ENCODE measurements around the gene ARSK. TPM values are rescaled to one million over a fixed set of nuclear protein-coding genes. Genes with fewer than 3 reads are reported as not detected.

The ARSK gene
- total and polyA plus RNA-seq, 10 of the 15 experiments (the other 5 are each of a cell fraction or from before 2014, with no cell fraction given) = 1.6 to 9.5 (median 5.8) TPM

DNA sequence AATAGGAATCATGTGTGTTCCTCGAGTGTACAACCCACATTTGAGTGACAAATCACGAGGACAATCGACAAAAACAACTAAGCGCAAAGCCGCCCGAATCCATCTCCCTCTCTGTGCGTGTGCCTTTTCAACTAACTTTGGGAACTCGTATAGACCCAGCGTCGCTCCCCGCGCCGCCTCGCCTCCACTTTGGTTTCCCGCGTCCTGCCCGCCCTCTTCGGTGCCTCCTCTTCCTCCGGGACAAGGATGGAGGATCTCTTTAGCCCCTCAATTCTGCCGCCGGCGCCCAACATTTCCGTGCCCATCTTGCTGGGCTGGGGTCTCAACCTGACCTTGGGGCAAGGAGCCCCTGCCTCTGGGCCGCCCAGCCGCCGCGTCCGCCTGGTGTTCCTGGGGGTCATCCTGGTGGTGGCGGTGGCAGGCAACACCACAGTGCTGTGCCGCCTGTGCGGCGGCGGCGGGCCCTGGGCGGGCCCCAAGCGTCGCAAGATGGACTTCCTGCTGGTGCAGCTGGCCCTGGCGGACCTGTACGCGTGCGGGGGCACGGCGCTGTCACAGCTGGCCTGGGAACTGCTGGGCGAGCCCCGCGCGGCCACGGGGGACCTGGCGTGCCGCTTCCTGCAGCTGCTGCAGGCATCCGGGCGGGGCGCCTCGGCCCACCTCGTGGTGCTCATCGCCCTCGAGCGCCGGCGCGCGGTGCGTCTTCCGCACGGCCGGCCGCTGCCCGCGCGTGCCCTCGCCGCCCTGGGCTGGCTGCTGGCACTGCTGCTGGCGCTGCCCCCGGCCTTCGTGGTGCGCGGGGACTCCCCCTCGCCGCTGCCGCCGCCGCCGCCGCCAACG is 65.3 kb downstream of the ARSK start, which contains the start of gene GPR150 (continued):
- TF ChIP-seq, protein P1, sequence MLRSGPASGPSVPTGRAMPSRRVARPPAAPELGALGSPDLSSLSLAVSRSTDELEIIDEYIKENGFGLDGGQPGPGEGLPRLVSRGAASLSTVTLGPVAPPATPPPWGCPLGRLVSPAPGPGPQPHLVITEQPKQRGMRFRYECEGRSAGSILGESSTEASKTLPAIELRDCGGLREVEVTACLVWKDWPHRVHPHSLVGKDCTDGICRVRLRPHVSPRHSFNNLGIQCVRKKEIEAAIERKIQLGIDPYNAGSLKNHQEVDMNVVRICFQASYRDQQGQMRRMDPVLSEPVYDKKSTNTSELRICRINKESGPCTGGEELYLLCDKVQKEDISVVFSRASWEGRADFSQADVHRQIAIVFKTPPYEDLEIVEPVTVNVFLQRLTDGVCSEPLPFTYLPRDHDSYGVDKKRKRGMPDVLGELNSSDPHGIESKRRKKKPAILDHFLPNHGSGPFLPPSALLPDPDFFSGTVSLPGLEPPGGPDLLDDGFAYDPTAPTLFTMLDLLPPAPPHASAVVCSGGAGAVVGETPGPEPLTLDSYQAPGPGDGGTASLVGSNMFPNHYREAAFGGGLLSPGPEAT (IDR thresholded peaks at IDR 0.05; ENCODE audit: low read depth) = no peak
- TF ChIP-seq ZNF274 (IDR thresholded peaks at IDR 0.05; ENCODE audit: insufficient read depth, insufficient read length) (no peak), EGR1 (IDR thresholded peaks at IDR 0.05; ENCODE audit: borderline replicate concordance in 1 of 2, low read depth in 2 of 2, low read length in 2 of 2) (peak in 1 of 2 experiments; percentile 49; a peak in 1 of 3 replicates), KAT2A (conservative IDR thresholded peaks at IDR 0.05; ENCODE audit: control insufficient read depth, low read depth, low read length) (no peak), TARDBP (IDR thresholded peaks at IDR 0.05; ENCODE audit: borderline replicate concordance) (no peak), SKIL (IDR thresholded peaks at IDR 0.05; ENCODE audit: low read depth, poor library complexity, severe bottlenecking) (no peak), POLR2AphosphoS2 (IDR thresholded peaks at IDR 0.05; ENCODE audit: low read depth, low read length) (no peak), SRF (IDR thresholded peaks at IDR 0.05; ENCODE audit: low read depth in 2 of 2, low read length in 2 of 2) (0 out of 4 replicates have a peak, but pooled peaks of 1 of the 2 experiments have one; percentile 6), SIX5 (IDR thresholded peaks at IDR 0.05; ENCODE audit: low read depth, low read length, severe bottlenecking) (no peak), IRF5 (IDR thresholded peaks at IDR 0.05; ENCODE audit: borderline replicate concordance) (no peak), POU2F2 (IDR thresholded peaks at IDR 0.05; ENCODE audit: borderline replicate concordance, low read depth, low read length) (peak; percentile 13; the same call in 1 of the 3 replicates), ZNF384 (IDR thresholded peaks at IDR 0.05; ENCODE audit: borderline replicate concordance, low read depth, low read length) (no peak), CHD4 (IDR thresholded peaks at IDR 0.05) (no peak), IKZF2 (IDR thresholded peaks at IDR 0.05) (peak in 1 of 2 experiments; percentile 25; a peak in 1 of 4 replicates)
- TF ChIP-seq, protein P2, sequence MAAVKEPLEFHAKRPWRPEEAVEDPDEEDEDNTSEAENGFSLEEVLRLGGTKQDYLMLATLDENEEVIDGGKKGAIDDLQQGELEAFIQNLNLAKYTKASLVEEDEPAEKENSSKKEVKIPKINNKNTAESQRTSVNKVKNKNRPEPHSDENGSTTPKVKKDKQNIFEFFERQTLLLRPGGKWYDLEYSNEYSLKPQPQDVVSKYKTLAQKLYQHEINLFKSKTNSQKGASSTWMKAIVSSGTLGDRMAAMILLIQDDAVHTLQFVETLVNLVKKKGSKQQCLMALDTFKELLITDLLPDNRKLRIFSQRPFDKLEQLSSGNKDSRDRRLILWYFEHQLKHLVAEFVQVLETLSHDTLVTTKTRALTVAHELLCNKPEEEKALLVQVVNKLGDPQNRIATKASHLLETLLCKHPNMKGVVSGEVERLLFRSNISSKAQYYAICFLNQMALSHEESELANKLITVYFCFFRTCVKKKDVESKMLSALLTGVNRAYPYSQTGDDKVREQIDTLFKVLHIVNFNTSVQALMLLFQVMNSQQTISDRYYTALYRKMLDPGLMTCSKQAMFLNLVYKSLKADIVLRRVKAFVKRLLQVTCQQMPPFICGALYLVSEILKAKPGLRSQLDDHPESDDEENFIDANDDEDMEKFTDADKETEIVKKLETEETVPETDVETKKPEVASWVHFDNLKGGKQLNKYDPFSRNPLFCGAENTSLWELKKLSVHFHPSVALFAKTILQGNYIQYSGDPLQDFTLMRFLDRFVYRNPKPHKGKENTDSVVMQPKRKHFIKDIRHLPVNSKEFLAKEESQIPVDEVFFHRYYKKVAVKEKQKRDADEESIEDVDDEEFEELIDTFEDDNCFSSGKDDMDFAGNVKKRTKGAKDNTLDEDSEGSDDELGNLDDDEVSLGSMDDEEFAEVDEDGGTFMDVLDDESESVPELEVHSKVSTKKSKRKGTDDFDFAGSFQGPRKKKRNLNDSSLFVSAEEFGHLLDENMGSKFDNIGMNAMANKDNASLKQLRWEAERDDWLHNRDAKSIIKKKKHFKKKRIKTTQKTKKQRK (IDR thresholded peaks at IDR 0.05; ENCODE audit: low read depth, low read length) = no peak

Measured in GM12878 (cell line).